Lower lobe of right lung (tissue), 2 donors: ENCODE measurements around the gene FAIM. TPM values are rescaled to one million over a fixed set of nuclear protein-coding genes. Genes with fewer than 3 reads are reported as not detected.
A peak's percentile ranks its signal among the peaks of the same experiment; 100 is the strongest.
"Not testable (repeated sequence)": the region's sequence is repeated elsewhere in the genome, so short reads cannot be mapped to it uniquely, and the experiment has no call there.

ENCODE experiments used
- ATAC-seq, 2 donors: fragments of 200-7000 bp; cut with Tn5 transposase; one replicate each; pipeline ENCODE4 v1.9.1; 2020 to 2022; ENCODE audit warnings: mild to moderate bottlenecking in 2 of 2, moderate library complexity in 2 of 2
- DNase-seq: peaks from one replicate; pipeline ENCODE4 v3.0.0-alpha.2; 2020
- H3K27ac ChIP-seq: fragments of 200-600 bp; one replicate; pipeline ENCODE4 v1.8.0; 2022
- H3K27me3 ChIP-seq: fragments of 200-600 bp; one replicate; pipeline ENCODE4 v1.8.0; 2022; ENCODE audit warnings: low read depth
- H3K36me3 ChIP-seq: fragments of 200-600 bp; one replicate; pipeline ENCODE4 v1.8.0; 2022; ENCODE audit warnings: mild to moderate bottlenecking
- H3K4me1 ChIP-seq: fragments of 200-600 bp; one replicate; pipeline ENCODE4 v1.8.0; 2022
- H3K4me3 ChIP-seq: fragments of 200-600 bp; one replicate; pipeline ENCODE4 v1.8.0; 2022; ENCODE audit warnings: mild to moderate bottlenecking
- H3K9me3 ChIP-seq: fragments of 200-600 bp; one replicate; pipeline ENCODE4 v1.8.0; 2022
- intact Hi-C: fragments of 100-400 bp; cut with DNase I; formaldehyde crosslinking; loops from one replicate; pipeline ENCODE4 v1.11.0; 2022
- total RNA-seq: library from RNA; stranded (reverse); fragmentation: NEBNext Ultra II Directional; extraction: Animal tissue kit (Norgen Biotek cat#: 25700); gene quantifications from one replicate; pipeline ENCODE4 v1.2.1, GENCODE V29; 2021
- TF ChIP-seq, protein P1 (sequence below): fragments of 200-600 bp; IDR thresholded peaks from one replicate; pipeline ENCODE4 v1.8.0; 2022; ENCODE audit warnings: antibody characterized with exemption, mild to moderate bottlenecking
- donor health status: DM: no; HTN: yes; CAD: no; lungs with severe emphysema.

Gene FAIM
- total RNA-seq, 1 donor from 2014 or later, result 12.3 TPM

DNA sequence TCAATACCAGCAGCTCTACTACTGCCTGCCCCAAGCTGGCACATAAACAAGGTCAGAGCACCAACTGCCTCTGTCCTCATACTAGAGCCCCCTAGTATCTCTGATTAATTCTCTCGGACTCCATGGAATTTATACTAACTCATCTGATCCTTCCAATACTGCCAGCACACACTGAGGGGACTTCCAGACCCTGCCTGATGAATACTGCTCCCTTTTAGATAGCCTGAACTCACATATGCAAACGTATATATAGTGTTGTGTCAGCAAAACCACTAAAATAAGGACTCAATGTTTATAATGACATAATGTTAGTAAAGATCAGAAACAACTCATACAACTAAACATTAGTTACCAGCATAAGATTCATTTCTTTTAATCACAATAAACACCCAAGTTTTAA lies 39.5 kb upstream of the FAIM start:
- H3K27ac ChIP-seq, result no peak overlapping the region
- H3K9me3 ChIP-seq, result peaks cover 11% of the 10 kb centered on the region
- H3K36me3 ChIP-seq, result no peaks in the 10 kb centered on the region
- TF ChIP-seq, protein P1, sequence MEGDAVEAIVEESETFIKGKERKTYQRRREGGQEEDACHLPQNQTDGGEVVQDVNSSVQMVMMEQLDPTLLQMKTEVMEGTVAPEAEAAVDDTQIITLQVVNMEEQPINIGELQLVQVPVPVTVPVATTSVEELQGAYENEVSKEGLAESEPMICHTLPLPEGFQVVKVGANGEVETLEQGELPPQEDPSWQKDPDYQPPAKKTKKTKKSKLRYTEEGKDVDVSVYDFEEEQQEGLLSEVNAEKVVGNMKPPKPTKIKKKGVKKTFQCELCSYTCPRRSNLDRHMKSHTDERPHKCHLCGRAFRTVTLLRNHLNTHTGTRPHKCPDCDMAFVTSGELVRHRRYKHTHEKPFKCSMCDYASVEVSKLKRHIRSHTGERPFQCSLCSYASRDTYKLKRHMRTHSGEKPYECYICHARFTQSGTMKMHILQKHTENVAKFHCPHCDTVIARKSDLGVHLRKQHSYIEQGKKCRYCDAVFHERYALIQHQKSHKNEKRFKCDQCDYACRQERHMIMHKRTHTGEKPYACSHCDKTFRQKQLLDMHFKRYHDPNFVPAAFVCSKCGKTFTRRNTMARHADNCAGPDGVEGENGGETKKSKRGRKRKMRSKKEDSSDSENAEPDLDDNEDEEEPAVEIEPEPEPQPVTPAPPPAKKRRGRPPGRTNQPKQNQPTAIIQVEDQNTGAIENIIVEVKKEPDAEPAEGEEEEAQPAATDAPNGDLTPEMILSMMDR, result no peak
- intact Hi-C loops, result no loop called here
- DNase-seq (no peak), ATAC-seq (peak in 1 of 2 donors; percentile 21)
- no peaks in the 10 kb centered on the region for H3K27me3 ChIP-seq
- no peaks in the 10 kb centered on the region for H3K4me1 ChIP-seq
- no peak overlapping the region for H3K4me3 ChIP-seq

DNA sequence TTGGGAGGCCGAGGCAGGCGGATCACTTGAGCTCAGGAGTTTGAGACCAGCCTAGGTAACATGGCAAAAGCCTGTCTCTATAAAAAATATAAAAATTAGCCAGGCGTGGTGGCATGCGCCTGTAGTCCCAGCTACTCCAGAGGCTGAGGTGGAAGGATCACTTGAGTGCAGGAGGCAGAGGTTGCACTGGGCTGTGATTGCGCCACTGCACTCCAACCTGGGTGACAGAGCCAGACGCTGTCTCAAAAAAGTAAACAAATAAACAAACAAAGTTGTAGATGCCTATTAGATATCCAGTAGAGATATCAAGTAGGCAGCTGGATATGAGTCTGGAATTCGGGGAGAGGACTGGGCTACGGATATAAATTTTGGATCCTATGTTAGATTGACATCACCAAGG lies 38.9 kb upstream of the FAIM start:
- ATAC-seq, H3K4me3 ChIP-seq, intact Hi-C loops, DNase-seq, H3K4me1 ChIP-seq, H3K27ac ChIP-seq, H3K27me3 ChIP-seq, H3K36me3 ChIP-seq: not testable (repeated sequence)
- H3K9me3 ChIP-seq, result peaks cover 13% of the 10 kb centered on the region

DNA sequence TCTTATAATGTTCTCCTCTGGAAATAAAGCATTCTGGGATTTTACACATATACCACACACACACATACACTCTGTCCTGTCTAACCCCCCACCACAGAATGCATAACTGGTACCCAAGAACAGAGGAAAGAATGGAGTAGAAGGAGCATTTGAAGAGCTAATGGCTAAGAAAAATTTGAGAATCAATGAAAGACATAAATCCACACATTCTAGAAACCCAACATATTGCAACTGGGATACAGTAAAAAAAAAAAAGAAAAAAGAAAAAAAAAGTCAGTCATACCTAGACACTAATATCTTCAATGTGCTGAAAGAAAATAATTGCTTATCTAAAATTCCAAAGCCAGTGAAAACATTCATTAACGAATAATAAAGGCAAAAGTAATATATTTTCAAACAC lies 35.4 kb upstream of the FAIM start:
- no peak overlapping the region for H3K27ac ChIP-seq
- TF ChIP-seq, protein P1, result no peak
- no peaks in the 10 kb centered on the region for H3K4me1 ChIP-seq
- no peaks in the 10 kb centered on the region for H3K36me3 ChIP-seq
- H3K9me3 ChIP-seq, result peaks cover 13% of the 10 kb centered on the region
- no peak overlapping the region for H3K4me3 ChIP-seq
- ATAC-seq (no peak), DNase-seq (no peak)
- H3K27me3 ChIP-seq, result no peaks in the 10 kb centered on the region
- intact Hi-C loops, result no loop called here

DNA sequence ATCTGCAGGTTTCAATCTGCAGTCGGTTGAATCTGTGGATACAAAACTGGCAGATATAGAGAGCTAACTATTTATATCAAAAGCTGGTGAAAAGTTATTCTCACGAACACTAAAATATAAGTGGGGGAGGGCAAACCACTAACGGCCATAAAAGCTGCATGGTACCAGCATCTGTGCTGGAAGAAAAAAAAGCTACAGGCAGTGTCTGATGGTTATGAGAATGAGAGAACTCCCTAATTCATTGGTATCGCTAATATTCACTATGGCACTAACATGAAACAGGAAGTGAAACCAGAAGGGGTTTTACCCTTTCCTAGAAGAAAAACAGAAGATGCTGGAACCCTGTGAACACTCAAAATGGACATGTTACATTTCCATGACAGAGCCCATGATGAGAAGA lies 30.4 kb upstream of the FAIM start:
- Histone ChIP-seq H3K27me3 (no peaks in the 10 kb centered on the region), H3K36me3 (no peaks in the 10 kb centered on the region), H3K27ac (no peak overlapping the region), H3K4me3 (no peak overlapping the region), H3K9me3 (peaks cover 9% of the 10 kb centered on the region), H3K4me1 (peaks cover 6% of the 10 kb centered on the region)
- ATAC-seq (peak in 1 of 2 donors; percentile 47), DNase-seq (no peak)
- TF ChIP-seq, protein P1, result no peak
- intact Hi-C loops, result no loop called here

DNA sequence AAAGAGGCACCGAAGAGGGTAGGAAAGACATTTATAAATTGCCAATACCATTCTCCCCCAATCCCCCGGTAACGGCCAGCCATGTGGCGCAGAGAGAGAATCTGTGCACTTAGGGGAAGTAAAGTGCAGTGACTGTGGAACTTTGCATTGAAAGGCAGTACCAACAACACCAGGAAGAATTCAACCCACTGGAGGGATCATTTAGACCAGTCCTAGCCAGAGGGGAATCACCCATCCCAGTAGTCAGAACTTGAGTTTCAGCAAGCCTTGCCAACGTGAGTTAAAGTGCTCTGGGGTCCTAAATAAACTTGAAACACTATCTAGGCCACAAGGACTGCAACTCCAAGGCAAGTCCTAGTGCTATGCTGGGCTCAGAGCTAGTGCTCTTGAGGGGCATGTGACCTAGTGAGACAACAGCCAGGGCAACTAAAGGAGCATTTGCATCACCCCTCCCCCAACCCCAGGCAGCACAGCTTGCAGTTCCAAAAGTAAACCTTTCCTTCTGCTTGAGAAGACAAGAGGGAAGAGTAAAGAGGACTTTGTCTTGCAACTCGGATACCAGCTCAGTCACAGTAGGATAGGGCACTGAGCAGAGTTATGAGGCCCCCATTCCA lies 29.5 kb upstream of the FAIM start:
- intact Hi-C loops, result no loop called here
- Histone ChIP-seq H3K9me3 (peaks cover 2% of the 10 kb centered on the region), H3K4me3 (no peak overlapping the region), H3K4me1 (peaks cover 6% of the 10 kb centered on the region), H3K36me3 (no peaks in the 10 kb centered on the region), H3K27me3 (no peaks in the 10 kb centered on the region), H3K27ac (no peak overlapping the region)
- TF ChIP-seq, protein P1, result no peak
- DNase-seq (no peak), ATAC-seq (peak; percentile 41 to 76)

DNA sequence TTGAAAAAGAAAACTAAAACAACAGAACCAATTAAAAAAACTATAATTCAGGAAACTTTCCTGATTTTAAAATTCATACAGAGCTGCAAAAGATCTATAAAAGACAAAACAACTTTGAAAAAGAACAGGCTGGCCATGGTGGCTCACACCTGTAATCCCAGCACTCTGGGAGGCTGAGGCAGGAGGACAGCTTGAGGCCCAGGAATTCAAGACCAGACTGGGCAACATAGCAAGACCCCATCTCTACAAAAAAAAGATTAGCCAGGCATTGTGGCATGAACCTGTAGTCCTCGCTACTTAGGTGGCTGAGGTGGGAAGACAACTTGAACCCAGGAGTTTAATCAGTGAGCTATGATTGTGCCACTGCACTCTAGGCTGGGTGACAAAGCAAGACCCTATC lies 21.2 kb upstream of the FAIM start:
- H3K9me3 ChIP-seq, result no peaks in the 10 kb centered on the region
- no peak overlapping the region for H3K27ac ChIP-seq
- H3K4me3 ChIP-seq, result no peak overlapping the region
- no peak for ATAC-seq
- TF ChIP-seq, protein P1, result no peak
- H3K4me1 ChIP-seq, result no peaks in the 10 kb centered on the region
- intact Hi-C loops, result no loop called here
- no peak for DNase-seq
- no peaks in the 10 kb centered on the region for H3K36me3 ChIP-seq
- H3K27me3 ChIP-seq, result no peaks in the 10 kb centered on the region
